Lung (tissue), 12 donors: ENCODE results near the gene PRKCH. TPM values are rescaled to one million over a fixed set of nuclear protein-coding genes. Genes with fewer than 3 reads are reported as not detected.

Experiments
- ATAC-seq: fragments of 200-7000 bp; cut with Tn5 transposase; one replicate; pipeline ENCODE4 v1.9.1; 2020; ENCODE audit warnings: moderate number of reproducible peaks; ENCODE audit not compliant: insufficient read depth, low FRiP score
- DNase-seq, 3 donors: peaks; one replicate each; pipeline ENCODE4 v3.0.0-alpha.2; 2013 to 2017
- H3K27ac ChIP-seq, 2 donors: one replicate each; pipeline ENCODE4 v1.5.1; 2013; ENCODE audit warnings: mild to moderate bottlenecking in 2 of 2, moderate library complexity in 2 of 2, control low read depth in 1 of 2, inconsistent platforms in 1 of 2, low read depth in 1 of 2, low read length in 1 of 2
- H3K27me3 ChIP-seq, 3 donors: one replicate each; pipeline ENCODE4 v1.5.1; 2013; ENCODE audit warnings: low read length in 2 of 3; ENCODE audit not compliant: control insufficient read depth in 3 of 3, insufficient read depth in 3 of 3
- H3K36me3 ChIP-seq, 4 donors: one replicate each; pipeline ENCODE4 v1.5.1; 2013; ENCODE audit warnings: low read length in 4 of 4, mild to moderate bottlenecking in 1 of 4, moderate library complexity in 1 of 4; ENCODE audit not compliant: control insufficient read depth in 4 of 4, insufficient read depth in 4 of 4
- H3K4me1 ChIP-seq, 5 donors: one replicate each; pipeline ENCODE4 v1.5.1; 2013; ENCODE audit warnings: low read length in 5 of 5, mild to moderate bottlenecking in 2 of 5, moderate library complexity in 1 of 5; ENCODE audit not compliant: control insufficient read depth in 5 of 5, insufficient read depth in 5 of 5
- H3K4me3 ChIP-seq: one replicate; pipeline ENCODE4 v1.5.1; 2013; ENCODE audit warnings: mild to moderate bottlenecking, control low read depth, moderate library complexity
- H3K9ac ChIP-seq, 2 donors: one replicate each; pipeline ENCODE4 v1.5.1; 2013; ENCODE audit warnings: low read length in 2 of 2, control low read depth in 1 of 2; ENCODE audit not compliant: insufficient read depth in 1 of 2
- H3K9me3 ChIP-seq, 4 donors: one replicate each; pipeline ENCODE4 v1.5.1; 2013; ENCODE audit warnings: low read length in 3 of 4, mild to moderate bottlenecking in 1 of 4, moderate library complexity in 1 of 4; ENCODE audit not compliant: control insufficient read depth in 4 of 4, insufficient read depth in 3 of 4
- CTCF ChIP-seq: IDR thresholded peaks from 2 replicates; pipeline ENCODE4 v1.5.1; 2012; ENCODE audit warnings: mild to moderate bottlenecking; ENCODE audit errors: control extremely low read depth, extremely low read depth
- WGBS, 2 donors: extraction: QIAGEN DNeasy Blood & Tissue Kit; methylation state at CpG; one replicate each; pipeline ENCODE4 v1.1.7; 2013; 5-methylcytosine and 5-hydroxymethylcytosine counted together
- polyA plus RNA-seq, 2 donors: library from polyadenylated mRNA; stranded (reverse); fragments of 200-250 nt; gene quantifications; one replicate each; pipeline ENCODE4 v1.2.1, GENCODE V29; 2013
- total RNA-seq, 2 donors: library from RNA; depleted of rRNA in 1 of 2; stranded (reverse); fragments of >200 nt in 1 of 2; gene quantifications; one replicate each; pipeline ENCODE4 v1.2.1, GENCODE V29; 2014 to 2021
- donor health status: control.
- donor health status: control.
- donor health status: Bipolar disorder and iron deficiency.
- donor health status: healthy.
- donor health status: DM: yes; HTN: yes; CAD: no.

The PRKCH gene
- total and polyA plus RNA-seq, 4 donors = 12.9 to 126 (median 51.4) TPM

- ATAC-seq = no peak
- 77 to 84% methylated on average over 4 of the region's 4 CpGs for WGBS, 2 donors
These were observed 214.1 kb downstream of the PRKCH start for GRCh38 chr14:61535458-61535857.

GRCh38 chr14:61536661-61537562 lies 215.5 kb downstream of the PRKCH start:
- H3K9me3 ChIP-seq = peaks cover 0 to 1% (median 0%) of the 10 kb centered on the region in 4 donors
- H3K27me3 ChIP-seq = no peaks in the 10 kb centered on the region
- 73 to 82% methylated on average over 12 of the region's 12 CpGs for WGBS, 2 donors
- H3K36me3 ChIP-seq = peaks cover 0 to 9% (median 0%) of the 10 kb centered on the region in 4 donors
- no peak overlapping the region for H3K4me3 ChIP-seq
- H3K4me1 ChIP-seq = peaks cover 0 to 27% (median 11%) of the 10 kb centered on the region in 5 donors
- DNase-seq (peak; percentile 43 to 72 (median 45)), ATAC-seq (no peak)
- no peak for TF ChIP-seq CTCF
- no peak overlapping the region for H3K9ac ChIP-seq
- peak overlapping the region; percentile 4 to 86 for H3K27ac ChIP-seq

More at GRCh38 chr14:61535458-61535857, 214.1 kb downstream of the PRKCH start:
- no peak for DNase-seq
- Histone ChIP-seq H3K27me3 (no peaks in the 10 kb centered on the region), H3K9ac (no peak overlapping the region), H3K27ac (no peak overlapping the region), H3K4me3 (no peak overlapping the region), H3K36me3 (peaks cover 0 to 10% (median 0%) of the 10 kb centered on the region in 4 donors), H3K4me1 (peaks cover 0 to 27% (median 11%) of the 10 kb centered on the region in 5 donors), H3K9me3 (peaks cover 0 to 1% (median 0%) of the 10 kb centered on the region in 4 donors)
- no peak for TF ChIP-seq CTCF

- H3K27ac ChIP-seq = peak overlapping the region; percentile 11 to 86
- H3K9me3 ChIP-seq = peaks cover 0 to under 1% (median 0%) of the 10 kb centered on the region in 4 donors
- H3K4me3 ChIP-seq = no peak overlapping the region
- peak overlapping the region in 1 of 2 donors; percentile 43 for H3K9ac ChIP-seq
- 53 to 54% methylated on average over 8 of the region's 8 CpGs for WGBS, 2 donors
- H3K36me3 ChIP-seq = peaks cover 0 to 8% (median 0%) of the 10 kb centered on the region in 4 donors
- peaks cover 4 to 27% (median 12%) of the 10 kb centered on the region in 5 donors for H3K4me1 ChIP-seq
- TF ChIP-seq CTCF = no peak
- H3K27me3 ChIP-seq = no peaks in the 10 kb centered on the region
- peak; percentile 53 for ATAC-seq
- peak; percentile 53 to 78 (median 55) for DNase-seq
These were observed 216.4 kb downstream of the PRKCH start for GRCh38 chr14:61537563-61538463.
